ENCODE measurements around the gene ERP29. TPM values are rescaled to one million over a fixed set of nuclear protein-coding genes. Genes with fewer than 3 reads are reported as not detected.
A peak's percentile ranks its signal among the peaks of the same experiment; 100 is the strongest.
"Not testable (repeated sequence)": the region's sequence is repeated elsewhere in the genome, so short reads cannot be mapped to it uniquely, and the experiment has no call there.

Gene ERP29
- polyA plus RNA-seq, result 10 to 100 TPM; 72.0 to 96.6 (median 76.8) TPM

DNA sequence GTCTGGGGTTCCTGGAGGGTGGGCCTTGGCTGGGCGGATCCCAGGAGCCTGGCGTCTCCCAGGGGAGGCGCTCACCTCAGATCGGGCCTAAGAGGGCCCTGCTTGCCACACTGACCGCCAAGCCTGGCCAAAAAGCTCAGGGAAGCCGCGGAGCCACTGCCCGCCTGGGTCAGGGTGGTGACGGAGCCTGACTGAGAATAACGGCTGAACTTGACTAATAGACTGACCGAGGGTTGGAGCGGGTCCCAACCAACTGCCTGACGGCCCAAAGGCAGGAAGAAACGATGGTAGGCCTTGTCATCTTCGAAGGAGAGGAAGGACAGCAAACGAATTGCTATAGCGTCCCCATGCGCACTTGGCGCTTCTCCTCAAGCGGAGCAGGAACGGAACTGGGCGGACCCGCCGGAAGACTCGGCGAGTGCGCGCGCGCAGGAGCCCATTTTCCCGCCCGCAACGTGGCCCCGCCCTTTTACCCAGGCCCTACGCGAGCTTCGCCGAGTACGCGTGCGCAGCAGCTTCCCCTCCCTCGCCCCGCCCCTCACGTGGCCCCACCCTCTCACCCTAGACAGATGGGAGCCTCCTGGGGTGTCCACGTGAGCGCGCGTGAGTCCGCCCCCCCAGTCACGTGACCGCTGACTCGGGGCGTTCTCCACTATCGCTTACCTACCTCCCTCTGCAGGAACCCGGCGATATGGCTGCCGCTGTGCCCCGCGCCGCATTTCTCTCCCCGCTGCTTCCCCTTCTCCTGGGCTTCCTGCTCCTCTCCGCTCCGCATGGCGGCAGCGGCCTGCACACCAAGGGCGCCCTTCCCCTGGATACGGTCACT is at the start of gene ERP29, which contains the start of gene TMEM116:
TSS of gene ERP29 (plus strand) at position 652 of the 826 bp plus-strand sequence. CDS start at position 692, 40 bp downstream.
TSS of gene TMEM116 (minus strand) at position 391 of the 826 bp plus-strand sequence. CDS start 7,895 bp downstream, outside the sequence.
- H3K27ac ChIP-seq (ENCODE audit: low read depth, low read length), result peak within 1 kb of the TSS; percentile 82
- WGBS, 3 donors, result 0% methylated on average over 63 to 67 of the region's 67 CpGs

DNA sequence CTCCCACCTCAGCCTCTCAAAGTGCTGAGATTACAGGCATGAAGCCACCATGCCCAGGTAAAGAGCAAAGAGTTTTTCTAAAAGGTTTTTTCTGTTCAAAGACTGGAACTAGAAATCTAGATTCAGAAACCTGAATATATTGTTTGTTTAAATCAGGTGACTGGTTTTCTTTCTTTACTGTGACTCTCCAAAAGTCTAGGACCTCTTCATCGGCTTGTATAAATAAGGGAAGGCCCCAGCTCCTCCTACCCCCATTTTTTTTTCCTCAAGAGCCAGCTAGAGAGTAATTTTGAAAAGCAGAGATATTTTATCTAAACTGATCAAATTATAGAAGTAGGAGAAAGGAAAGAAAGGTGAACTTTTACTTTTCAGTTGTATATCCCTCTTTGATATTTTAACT is 48.3 kb upstream of the ERP29 start:
- WGBS, 3 donors, result 87 to 93% (median 93%) methylated on average over 1 of the region's 1 CpG
- no peak overlapping the region for H3K27ac ChIP-seq (ENCODE audit: low read depth, low read length)

- no peak overlapping the region for H3K27ac ChIP-seq (ENCODE audit: low read depth, low read length)
These were observed 41.4 kb upstream of the ERP29 start for GRCh38 chr12:111971800-111972199.

- no peak overlapping the region for H3K27ac ChIP-seq (ENCODE audit: low read depth, low read length)
- 77 to 90% (median 80%) methylated on average over 5 of the region's 5 CpGs for WGBS, 3 donors
These were observed 37.9 kb upstream of the ERP29 start for GRCh38 chr12:111975161-111975931.

DNA sequence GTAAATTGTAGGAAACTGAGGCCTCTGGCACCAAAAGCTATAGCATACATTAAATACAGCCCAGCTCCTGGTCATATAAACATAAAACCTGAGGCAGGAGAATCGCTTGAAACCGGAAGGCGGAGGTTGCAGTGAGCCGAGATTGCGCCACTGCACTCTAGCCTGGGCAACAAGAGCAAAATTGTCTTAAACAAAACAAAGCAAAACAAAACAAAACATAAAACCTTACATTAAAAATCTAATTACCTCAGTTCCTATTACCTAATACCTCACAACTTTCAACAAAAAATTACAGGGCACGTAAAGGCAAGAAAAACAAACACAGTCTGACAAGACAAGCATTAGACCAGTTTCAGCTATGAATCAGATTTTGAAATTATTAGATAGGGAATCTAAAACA is 36.9 kb upstream of the ERP29 start:
- H3K27ac ChIP-seq (ENCODE audit: low read depth, low read length), result no peak overlapping the region
- WGBS, 3 donors, result 89 to 97% (median 93%) methylated on average over 6 of the region's 6 CpGs

- H3K27ac ChIP-seq (ENCODE audit: low read depth, low read length), result no peak overlapping the region
These were observed 36.4 kb upstream of the ERP29 start for GRCh38 chr12:111976860-111977259.

GRCh38 chr12:111978545-111978944 is 34.7 kb upstream of the ERP29 start:
- no peak overlapping the region for H3K27ac ChIP-seq (ENCODE audit: low read depth, low read length)

GRCh38 chr12:111980598-111980997 is 32.6 kb upstream of the ERP29 start:
- H3K27ac ChIP-seq (ENCODE audit: low read depth, low read length), result no peak overlapping the region
- 77 to 94% (median 87%) methylated on average over 5 of the region's 5 CpGs for WGBS, 3 donors

DNA sequence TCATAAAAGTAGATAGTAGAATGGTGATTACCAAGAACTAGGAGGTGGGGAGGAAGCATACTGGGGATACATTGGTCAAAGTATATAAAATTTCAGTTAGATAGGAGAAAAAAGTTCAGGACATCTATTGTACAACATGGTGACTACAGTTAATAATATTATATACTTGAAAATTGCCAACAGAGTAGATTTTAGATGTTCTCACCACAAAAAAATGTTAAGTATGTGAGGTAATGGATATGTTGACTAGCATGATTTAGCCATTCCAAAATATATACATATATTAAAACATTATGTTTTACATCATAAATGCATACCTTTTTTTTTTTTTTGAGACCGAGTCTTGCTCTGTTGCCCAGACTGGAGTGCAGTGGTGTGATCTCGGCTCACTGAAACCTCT is 31.2 kb upstream of the ERP29 start:
- WGBS, 3 donors, result 94 to 100% (median 96%) methylated on average over 2 of the region's 2 CpGs
- H3K27ac ChIP-seq (ENCODE audit: low read depth, low read length), result no peak overlapping the region

DNA sequence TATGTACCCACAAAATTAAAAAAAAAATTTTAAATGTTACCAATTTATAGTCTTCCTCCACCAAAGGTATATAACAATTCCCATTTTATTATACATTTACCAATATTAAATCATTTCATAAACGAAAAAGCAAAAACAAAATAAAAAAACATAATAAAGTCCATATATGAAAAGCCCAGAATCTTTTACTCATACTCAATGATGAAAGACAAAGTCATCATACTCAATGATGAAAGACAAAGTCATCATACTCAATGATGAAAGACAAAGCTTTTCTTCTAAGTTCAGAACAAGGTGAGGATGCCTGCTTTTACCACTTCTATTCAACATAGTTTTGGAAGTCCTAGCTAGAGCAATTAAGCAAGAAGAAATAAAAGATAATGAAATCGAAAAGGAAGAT is 28.4 kb upstream of the ERP29 start:
- no peak overlapping the region for H3K27ac ChIP-seq (ENCODE audit: low read depth, low read length)
- WGBS, 3 donors, result 74 to 91% (median 90%) methylated on average over 2 of the region's 2 CpGs

GRCh38 chr12:111991535-111991934 is 21.7 kb upstream of the ERP29 start:
- no peak overlapping the region for H3K27ac ChIP-seq (ENCODE audit: low read depth, low read length)
- 92 to 98% (median 95%) methylated on average over 2 of the region's 2 CpGs for WGBS, 3 donors

DNA sequence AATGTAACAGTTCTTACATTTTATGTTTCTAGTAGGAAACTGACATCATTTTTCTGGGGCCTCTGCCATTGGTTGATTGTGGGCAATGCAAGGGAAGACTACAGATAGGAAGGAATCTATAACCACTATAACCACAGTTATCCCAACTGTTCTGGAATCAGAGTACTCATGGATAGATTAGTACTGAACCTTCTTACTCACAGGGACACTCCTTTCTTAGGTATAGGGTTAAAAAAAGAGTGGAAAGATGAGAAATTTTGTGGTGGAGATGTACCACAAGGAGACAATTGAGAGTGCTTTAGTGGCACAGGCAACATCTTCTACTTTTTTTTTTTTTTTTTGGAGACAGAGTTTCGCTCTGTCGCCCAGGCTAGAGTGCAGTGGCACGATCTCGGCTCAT is 21.3 kb upstream of the ERP29 start:
- WGBS, 3 donors, result 93 to 98% (median 96%) methylated on average over 2 to 4 of the region's 4 CpGs
- no peak overlapping the region for H3K27ac ChIP-seq (ENCODE audit: low read depth, low read length)

- no peak overlapping the region for H3K27ac ChIP-seq (ENCODE audit: low read depth, low read length)
- 79 to 84% (median 82%) methylated on average over 6 of the region's 6 CpGs for WGBS, 3 donors
These were observed 20.8 kb upstream of the ERP29 start for GRCh38 chr12:111992464-111992863.

DNA sequence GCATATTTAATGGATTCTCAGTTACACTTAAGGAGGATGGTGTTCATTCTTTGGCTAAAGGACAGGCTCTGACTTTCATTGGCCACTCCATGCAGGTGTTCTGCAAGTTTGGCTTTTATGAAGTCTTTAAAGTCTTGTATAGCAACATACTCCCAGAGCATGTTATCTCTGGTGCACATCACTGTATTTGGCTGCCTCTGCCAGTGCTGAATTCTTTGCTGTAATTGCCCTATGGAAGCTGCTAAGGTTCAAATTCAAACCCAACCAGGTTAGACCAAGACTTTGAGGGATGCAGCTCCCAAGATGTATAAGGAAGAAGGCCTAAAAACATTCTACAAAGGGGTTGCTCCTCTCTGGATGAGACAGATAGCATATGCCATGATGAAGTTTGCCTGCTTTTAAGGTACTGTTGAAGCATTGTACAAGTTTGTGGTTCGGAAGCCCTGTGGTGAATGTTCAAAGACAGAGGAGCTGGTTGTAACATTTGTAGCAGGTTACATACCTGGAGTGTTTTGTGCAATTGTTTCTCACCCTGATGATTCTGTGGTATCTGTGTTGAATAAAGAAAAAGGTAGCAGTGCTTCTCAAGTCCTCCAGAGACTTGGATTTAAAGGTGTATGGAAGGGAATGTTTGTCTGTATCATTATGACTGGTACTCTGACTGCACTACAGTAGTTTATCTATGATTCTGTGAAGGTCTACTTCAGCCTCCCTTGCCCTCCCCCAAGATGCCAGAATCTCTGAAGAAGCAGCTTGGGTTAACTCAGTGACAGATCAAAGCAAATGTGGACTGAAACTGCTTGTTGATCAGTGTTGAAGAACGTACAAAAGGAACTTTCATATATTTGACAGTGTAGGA is 19.7 kb upstream of the ERP29 start:
- H3K27ac ChIP-seq (ENCODE audit: low read depth, low read length), result no peak overlapping the region
- 77 to 79% (median 77%) methylated on average over 2 of the region's 2 CpGs for WGBS, 3 donors

- 48 to 61% (median 57%) methylated on average over 17 of the region's 17 CpGs for WGBS, 3 donors
- H3K27ac ChIP-seq (ENCODE audit: low read depth, low read length), result not testable (repeated sequence)
These were observed 18.8 kb upstream of the ERP29 start for GRCh38 chr12:111994211-111995111.

DNA sequence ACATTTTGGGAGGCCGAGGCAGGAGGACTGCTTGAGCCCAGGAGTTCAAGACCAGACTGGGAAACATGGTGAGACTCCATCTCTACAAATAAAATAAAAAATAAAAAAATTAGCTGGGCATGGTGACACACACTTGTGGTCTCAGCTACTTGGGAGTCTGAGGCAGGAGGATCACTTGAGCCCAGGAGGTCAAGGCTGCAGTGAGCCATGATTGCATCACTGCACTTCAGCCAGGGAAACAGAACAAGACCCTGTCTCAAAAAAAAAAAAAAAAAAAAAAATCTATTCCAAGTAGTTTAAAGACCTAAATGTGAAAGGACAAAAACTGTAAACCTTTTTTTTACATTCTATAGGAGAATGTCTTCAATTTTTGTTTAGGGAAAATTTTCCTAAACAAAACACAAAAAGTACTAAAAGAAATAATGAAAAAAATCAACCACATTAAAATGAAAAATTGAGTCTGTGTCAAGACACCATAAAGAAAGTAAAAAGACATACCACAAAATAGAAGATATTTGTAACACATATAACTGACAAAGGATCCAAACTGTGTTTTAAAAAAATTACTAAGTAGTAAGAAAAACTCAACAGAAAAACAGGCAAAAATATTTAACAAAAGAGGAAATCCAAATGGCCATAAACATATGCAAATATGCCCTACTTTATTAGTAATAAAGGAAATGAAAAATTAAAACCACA is 17.3 kb upstream of the ERP29 start:
- WGBS, 3 donors, result 98 to 100% (median 100%) methylated on average over 1 of the region's 1 CpG
- H3K27ac ChIP-seq (ENCODE audit: low read depth, low read length), result no peak overlapping the region

- no peak overlapping the region for H3K27ac ChIP-seq (ENCODE audit: low read depth, low read length)
- 91 to 98% (median 92%) methylated on average over 2 of the region's 2 CpGs for WGBS, 3 donors
These were observed 15.9 kb upstream of the ERP29 start for GRCh38 chr12:111997300-111997699.
